ENCODE results near the gene CERK.

The CERK gene

DNA sequence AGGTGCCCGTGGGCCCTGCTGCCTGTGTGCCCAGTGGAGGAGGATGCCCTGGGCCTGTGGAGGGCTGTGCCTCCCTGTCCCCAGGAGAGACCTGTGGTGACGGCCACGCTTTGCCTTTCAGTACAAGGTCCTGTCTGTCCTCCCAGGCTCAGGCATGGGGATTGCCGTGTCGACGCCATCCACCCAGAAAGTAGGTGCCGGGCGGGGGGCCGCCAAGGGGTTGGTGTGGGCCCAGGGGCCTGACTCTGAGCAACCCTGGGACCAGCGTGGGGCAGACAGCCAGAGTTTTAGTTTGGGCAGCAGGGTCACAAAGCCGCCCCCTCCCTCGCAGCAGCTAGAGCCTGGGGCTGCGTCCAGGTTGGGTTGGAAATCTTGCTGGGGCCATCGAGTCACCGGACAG lies 61.6 kb downstream of the CERK start:
- no peak for DNase-seq

DNA sequence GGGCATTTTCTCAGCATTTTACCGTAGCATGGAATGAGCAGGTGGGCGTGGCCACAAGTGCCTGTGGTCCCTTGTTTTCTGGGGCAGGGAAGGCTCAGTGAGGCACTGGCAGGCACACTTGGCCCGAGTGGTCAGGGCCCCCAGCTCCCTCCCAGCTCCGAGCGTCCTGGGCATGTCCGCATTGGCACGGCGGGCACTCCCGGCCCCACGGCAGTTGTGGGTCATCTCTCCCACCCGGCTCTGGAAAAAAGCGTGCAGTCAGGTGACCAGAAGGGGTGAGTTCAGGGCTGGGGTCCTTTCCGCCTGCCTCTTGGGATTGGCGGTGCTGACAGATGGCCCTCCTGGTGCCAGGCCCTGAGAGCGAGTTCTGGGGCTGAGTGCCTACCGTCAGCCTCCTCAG lies 62.1 kb downstream of the CERK start:
- DNase-seq: no peak

- DNase-seq: no peak
Measured at GRCh38 chr22:46675479-46675878, 62.6 kb downstream of the CERK start.

- DNase-seq: no peak
Measured at GRCh38 chr22:46674906-46675305, 63.1 kb downstream of the CERK start.

DNA sequence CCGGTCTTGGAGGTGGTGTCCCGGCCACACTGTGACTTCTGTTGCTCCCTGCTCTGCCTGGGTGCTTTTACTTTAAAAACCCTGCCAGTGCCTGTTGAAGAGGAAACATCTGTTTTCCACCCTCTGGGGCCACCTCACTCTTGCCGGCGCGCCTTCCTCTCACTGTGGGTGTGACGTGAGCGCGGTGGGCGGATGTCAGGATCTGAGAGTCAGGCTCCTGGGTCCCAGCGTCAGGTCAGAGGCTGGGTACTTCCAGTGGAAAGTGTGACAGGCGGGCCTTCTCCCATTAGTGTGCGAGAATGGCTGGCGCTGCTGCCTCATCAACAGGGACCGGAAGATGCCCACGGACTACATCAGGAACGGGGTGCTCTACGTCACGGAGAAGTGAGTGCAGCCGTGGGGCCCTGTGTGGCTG lies 63.7 kb downstream of the CERK start:
- DNase-seq: no peak

DNA sequence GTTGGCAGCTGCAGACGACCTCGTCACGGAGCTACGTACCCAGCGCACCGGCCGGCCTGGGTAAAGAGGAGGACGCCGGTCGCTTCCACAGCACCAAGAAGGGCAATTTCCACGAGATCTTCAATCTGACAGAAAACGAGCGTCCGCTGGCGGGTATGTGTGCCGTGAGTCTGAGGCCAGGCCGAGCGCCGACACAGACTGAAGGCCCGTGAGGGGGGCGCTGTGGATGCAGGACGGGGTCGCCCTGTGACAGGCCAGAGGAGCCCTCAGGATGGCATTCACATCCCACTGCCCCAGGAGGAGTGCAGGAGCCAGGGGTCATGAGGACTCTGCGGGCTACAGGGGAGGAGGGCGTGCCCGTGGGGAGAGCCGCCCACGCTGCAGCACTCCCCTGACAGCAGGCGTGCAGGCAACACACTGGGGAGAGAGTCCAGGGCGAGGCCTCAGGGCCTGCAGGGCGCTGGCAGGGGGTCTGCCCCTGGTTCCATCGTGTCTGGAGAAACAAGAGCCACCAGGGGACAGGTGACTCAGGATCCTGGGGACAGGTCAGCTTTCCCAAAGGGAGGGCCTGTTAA lies 64.3 kb downstream of the CERK start:
- no peak for DNase-seq

- no peak for DNase-seq
Measured at GRCh38 chr22:46673205-46673604, 64.8 kb downstream of the CERK start.

- DNase-seq: no peak
Measured at GRCh38 chr22:46672731-46673130, 65.3 kb downstream of the CERK start.

- no peak for DNase-seq
Measured at GRCh38 chr22:46671824-46672432, 66.1 kb downstream of the CERK start.

GRCh38 chr22:46669201-46669600 lies 68.9 kb downstream of the CERK start:
- no peak for DNase-seq

DNA sequence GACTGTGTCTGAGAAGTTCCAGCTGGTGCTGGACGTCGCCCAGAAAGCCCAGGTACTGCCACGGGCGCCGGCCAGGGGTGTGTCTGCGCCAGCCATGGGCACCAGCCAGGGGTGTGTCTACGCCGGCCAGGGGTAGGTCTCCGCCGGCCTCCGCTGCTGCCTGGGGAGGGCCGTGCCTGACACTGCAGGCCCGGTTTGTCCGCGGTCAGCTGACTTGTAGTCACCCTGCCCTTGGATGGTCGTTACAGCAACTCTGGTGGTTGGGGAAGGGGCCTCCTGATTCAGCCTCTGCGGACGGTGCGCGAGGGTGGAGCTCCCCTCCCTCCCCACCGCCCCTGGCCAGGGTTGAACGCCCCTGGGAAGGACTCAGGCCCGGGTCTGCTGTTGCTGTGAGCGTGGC lies 69.9 kb downstream of the CERK start:
- DNase-seq: no peak

DNA sequence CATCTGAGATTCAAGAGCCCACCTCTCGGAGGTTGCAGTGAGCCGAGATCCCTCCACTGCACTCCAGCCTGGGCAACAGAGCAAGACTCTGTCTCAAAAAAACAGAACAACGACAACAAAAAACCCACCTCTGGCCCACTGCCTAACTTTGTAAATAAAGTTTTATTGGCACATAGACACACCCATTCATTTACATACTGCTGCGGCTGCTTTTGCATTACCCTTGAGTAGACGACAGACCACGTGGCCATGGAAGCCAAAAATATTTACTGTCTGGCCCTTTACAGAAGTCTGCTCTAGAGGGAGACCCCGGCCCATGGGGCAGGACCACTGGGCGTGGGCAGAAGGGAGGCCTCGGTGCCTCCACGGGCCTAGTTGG lies 70.8 kb downstream of the CERK start:
- DNase-seq: no peak

GRCh38 chr22:46666577-46667244 lies 71.3 kb downstream of the CERK start:
- DNase-seq: no peak

DNA sequence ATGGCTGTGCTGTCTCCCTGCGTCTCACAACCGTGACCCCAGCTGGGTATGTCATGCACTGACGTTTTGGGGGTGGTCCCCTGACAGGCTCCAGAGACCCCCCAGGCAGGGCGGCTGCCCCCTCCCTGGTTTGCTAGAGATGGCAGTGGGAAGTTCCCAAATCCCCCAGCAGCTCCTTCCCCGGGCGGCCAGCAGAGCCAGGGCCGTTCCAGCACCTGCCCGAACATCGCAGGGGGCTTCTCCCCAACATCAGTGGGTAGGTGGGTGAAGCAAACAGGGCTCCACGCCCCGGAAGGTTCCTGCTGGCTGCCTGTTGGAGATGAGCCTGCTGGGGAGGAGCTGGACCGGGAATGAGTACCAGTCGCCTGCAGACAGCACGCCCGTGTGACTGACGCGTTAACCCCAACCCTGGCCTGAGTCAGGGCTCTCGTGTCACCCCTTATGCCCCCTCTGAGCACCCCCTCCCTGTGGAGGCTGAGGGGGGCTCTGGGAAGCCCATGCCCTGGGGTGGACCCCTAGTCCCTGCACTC lies 72.2 kb downstream of the CERK start:
- DNase-seq: no peak

DNA sequence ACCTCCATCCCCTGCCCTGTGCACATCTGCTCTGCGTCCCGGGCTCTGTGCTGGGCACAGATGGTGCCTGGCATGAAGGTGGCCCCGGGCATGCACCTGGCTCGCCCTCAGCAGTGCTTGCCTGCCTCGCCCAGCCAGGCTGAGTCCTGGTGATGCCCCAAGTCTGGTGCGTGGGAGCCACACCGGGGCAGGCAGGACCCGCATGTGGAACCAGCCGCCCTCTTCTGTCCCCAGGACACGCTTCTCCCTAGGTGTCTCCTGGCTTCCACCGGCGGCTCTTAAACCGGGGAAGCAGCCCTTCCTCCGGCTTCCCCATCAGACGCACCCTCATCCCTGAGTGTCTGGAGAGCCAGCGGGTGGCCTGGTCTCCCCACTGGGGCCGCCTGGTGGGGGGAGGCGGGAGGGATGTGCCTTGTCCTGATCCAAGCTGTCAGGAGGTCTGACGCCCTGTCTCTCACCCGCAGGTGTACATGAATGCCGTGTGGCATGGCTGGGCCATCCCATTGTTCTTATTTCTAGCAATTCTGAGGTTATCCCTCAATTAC lies 72.8 kb downstream of the CERK start:
- DNase-seq: no peak

- DNase-seq: no peak
Measured at GRCh38 chr22:46664301-46664855, 73.7 kb downstream of the CERK start.

DNA sequence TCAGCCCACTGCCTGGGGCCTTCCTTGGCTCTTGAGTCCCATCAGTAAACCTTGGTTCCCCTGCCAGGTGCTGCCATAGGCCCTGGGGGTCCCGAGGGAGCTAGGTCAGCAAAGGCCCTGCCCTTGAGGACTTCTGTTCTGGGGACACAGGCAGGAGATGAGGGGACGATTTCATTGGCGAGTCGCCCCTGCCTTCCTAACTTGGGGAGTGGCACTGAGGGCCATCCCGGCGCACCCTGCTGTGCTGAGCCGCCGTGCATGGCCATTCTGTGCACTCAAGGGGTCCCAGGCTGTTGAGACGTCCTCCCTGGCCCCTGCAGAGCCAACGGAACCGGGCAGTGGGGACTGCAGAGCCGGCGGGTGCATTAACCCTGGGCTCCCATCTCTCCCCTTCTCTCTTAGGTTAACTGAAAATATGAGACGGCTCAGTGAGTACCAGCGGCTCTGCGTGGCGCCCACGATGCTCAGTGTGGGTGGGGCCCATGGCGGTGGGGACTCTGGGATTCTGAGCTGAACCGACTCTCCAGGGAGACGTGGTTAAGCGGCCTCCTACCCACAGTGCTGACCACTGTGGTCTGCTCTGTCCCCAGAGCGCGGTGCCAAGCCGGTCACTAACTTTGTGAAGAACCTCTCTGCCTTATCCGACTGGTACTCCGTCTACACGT lies 74.5 kb downstream of the CERK start:
- no peak for DNase-seq

GRCh38 chr22:46663001-46663400 lies 75.1 kb downstream of the CERK start:
- no peak for DNase-seq

DNA sequence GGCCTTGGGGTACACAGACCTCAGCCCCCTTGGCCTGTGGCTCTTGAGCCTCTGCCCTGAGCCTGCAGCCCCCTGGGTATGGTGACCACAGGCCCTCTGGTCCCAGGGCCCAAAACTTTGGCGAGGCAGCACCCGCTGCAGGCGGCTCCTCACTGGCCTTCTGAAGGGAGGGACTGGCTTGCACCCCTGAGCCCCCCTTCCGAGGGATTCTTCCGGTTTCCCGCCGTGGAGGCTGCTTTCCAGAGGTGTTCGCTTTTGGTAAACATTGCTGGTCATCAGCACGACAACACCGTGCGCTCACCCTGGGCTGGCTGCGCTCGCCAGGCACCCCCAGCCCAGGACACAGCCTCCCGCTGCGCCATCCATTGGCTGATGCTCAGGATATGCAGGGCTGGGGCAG lies 75.8 kb downstream of the CERK start:
- no peak for DNase-seq

GRCh38 chr22:46661221-46661851 lies 76.7 kb downstream of the CERK start:
- peak; percentile 77 for DNase-seq

DNA sequence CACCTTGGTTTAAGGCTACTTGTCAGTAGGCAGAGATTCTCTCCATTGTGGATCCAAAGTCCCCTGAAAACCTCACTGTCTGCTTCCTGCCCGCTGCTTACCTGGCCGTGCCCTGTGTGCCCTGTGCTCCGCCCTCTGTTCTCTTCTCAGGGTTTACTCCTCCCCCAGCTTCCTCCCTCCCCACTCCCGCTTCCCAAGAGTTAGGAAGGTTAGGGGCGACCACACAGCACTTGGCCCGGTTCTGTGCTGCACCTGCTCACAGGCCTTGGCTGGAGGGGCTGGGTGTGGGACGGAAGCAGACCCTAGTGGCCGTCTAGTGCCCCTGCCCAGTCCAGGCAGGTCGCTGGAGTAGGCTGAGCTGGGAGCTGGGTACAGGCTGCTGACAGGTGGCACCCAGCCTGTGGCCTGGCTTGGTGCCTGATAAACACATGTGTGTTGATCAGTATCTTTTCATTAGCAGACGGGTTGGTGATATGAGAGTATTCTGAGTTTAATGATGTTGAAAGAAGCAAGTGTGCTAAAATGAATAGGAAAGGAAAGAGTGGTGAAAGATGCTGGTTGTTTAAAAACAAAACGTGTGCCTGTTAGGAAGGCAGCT lies 77.3 kb downstream of the CERK start:
- peak; percentile 75 for DNase-seq

DNA sequence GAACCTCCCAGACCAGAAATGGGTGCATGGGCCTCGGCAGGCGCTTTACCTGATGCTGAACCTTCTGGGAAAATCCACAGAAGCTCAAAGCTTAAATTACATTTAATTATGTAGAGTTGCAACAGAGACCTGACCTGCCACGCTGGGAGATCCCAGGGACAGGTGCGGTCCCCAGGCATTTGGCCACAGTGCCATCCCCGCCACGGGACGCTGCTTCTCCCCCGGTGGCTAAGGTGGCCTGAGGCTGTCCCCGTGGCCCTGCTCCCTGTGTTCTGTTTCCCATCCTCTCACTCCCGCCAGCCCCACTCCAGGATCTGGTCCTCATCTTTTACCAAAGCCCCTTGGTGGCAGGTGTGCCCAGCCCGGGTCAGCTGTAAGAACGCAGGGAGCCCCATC lies 78.3 kb downstream of the CERK start:
- DNase-seq: no peak
